Ovary (tissue), 3 donors: ENCODE results near the gene SYVN1.

ENCODE experiments used
- EP300 ChIP-seq: sonication (generic); formaldehyde crosslinking; IDR thresholded peaks from one replicate; pipeline ENCODE4 v1.6.1; 2017; ENCODE audit warnings: antibody characterized with exemption
- TF ChIP-seq, protein P1 (sequence below), 3 donors: fragments of 450-650 bp in 2 of 3; fragments of 200-600 bp in 1 of 3; IDR thresholded peaks; one replicate each; pipeline versions ENCODE4 v1.5.1 to v1.8.0; 2016 to 2022; ENCODE audit warnings: antibody characterized with exemption in 3 of 3, mild to moderate bottlenecking in 1 of 3
- donor health status: DM: no; HTN: no; CAD: no.

DNA sequence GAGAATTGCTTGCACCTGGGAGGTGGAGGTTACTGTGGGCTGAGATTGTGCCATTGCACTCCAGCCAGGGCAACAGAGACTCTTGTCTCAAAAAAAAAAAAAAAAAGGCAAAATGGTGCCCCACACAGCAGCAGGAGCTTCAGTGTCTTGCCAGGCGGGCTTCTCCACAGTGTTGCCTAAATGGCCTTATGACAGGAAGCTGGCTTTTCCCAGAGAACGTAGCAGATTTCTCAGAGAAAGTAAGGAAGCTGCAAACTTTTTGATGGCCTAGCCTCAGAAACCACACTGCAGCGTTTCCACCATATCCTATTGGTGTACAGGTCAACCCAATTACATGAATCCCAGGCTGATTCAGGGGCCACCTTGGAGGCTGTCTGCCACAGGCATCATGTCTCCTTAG lies 23.0 kb upstream of the SYVN1 start:
- TF ChIP-seq, protein P1, sequence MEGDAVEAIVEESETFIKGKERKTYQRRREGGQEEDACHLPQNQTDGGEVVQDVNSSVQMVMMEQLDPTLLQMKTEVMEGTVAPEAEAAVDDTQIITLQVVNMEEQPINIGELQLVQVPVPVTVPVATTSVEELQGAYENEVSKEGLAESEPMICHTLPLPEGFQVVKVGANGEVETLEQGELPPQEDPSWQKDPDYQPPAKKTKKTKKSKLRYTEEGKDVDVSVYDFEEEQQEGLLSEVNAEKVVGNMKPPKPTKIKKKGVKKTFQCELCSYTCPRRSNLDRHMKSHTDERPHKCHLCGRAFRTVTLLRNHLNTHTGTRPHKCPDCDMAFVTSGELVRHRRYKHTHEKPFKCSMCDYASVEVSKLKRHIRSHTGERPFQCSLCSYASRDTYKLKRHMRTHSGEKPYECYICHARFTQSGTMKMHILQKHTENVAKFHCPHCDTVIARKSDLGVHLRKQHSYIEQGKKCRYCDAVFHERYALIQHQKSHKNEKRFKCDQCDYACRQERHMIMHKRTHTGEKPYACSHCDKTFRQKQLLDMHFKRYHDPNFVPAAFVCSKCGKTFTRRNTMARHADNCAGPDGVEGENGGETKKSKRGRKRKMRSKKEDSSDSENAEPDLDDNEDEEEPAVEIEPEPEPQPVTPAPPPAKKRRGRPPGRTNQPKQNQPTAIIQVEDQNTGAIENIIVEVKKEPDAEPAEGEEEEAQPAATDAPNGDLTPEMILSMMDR (IDR thresholded peaks at IDR 0.05): no peak
- no peak for TF ChIP-seq EP300
